Left colon (tissue), 2 donors: Measurements from ENCODE around the gene CDK9. TPM values are rescaled to one million over a fixed set of nuclear protein-coding genes. Genes with fewer than 3 reads are reported as not detected.
A peak's percentile ranks its signal among the peaks of the same experiment; 100 is the strongest.
"Not testable (repeated sequence)": the region's sequence is repeated elsewhere in the genome, so short reads cannot be mapped to it uniquely, and the experiment has no call there.

ENCODE experiments used
- ATAC-seq: fragments of 200-7000 bp; cut with Tn5 transposase; one replicate; pipeline ENCODE4 v1.9.1; 2020; ENCODE audit warnings: mild to moderate bottlenecking, moderate library complexity
- DNase-seq, 2 donors: peaks; one replicate each; pipeline ENCODE4 v3.0.0-alpha.2; 2020
- intact Hi-C, 2 donors: fragments of 100-400 bp; cut with DNase I in 1 of 2; cut with micrococcal nuclease in 1 of 2; formaldehyde crosslinking; loops; one replicate each; pipeline versions ENCODE4 v1.11.2 to v1.14.0; 2022; cut with DNase I, micrococcal nuclease
- microRNA-seq, 2 donors: library from miRNA; unstranded; fragments of <30 nt; microRNA quantifications; one replicate each; pipeline versions ENCODE4 v1.1.0 to v1.2.0, GENCODE V29; 2020
- total RNA-seq, 2 donors: library from RNA; stranded (reverse); fragmentation: NEBNext Ultra II Directional; extraction: Animal tissue kit (Norgen Biotek cat#: 25700); gene quantifications; one replicate each; pipeline ENCODE4 v1.2.1, GENCODE V29; 2021
- donor health status: DM: no; HTN: no; CAD: no.
- donor health status: DM: yes; HTN: yes; CAD: no.

Gene CDK9
- total RNA-seq, 2 donors from 2014 or later: 70.4 to 87.4 TPM

DNA sequence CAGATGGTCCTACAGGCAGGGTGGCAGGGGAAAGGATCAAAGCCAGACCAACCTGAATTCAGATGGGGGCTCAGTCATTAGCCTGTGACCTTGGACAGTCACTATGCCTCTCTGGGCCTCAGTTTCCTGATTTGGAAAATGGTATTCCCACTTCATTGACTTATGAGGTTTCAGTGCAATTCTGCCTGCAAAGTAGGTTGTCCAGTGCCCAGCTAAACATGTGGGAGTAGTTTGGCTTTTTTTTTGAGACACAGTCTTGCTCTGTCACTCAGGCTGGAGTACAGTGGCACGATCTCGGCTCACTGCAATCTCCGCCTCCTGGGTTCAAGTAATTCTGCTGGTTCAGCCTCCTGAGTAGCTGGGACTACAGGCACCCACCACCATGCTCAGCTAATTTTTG, 50.7 kb downstream of the CDK9 start:
- ATAC-seq: not testable (repeated sequence)

GRCh38 chr9:127837346-127837745, 51.5 kb downstream of the CDK9 start:
- DNase-seq (no peak), ATAC-seq (no peak)
- intact Hi-C loops: no loop called here

More for the DNA sequence above, 50.7 kb downstream of the CDK9 start:
- DNase-seq, intact Hi-C loops: not testable (repeated sequence)

GRCh38 chr9:127838375-127839078, 52.7 kb downstream of the CDK9 start:
- peak; percentile 39 for ATAC-seq
- DNase-seq: peak in 1 of 2 donors; percentile 66
- intact Hi-C loops: no loop called here

Small RNA genes lying within 50 kb of the gene (microRNA-seq; reads per million reads assigned to microRNA genes)
- gene MIR2861 (0 to 1.6 reads per million in 2 donors), gene MIR3960 (0 reads per million in 2 donors)

Other genes starting within 250 kb of the CDK9 start
- 10 to 100 TPM in 1 of 2 donors, 1 to 10 TPM in 1; 9.0 to 15.0 TPM for gene STXBP1, start 173.8 kb upstream of the CDK9 start, total RNA-seq
- under 1 TPM in 1 of 2 donors, not detected in 1; 0.14 TPM for gene CFAP157, start 79.0 kb upstream of the CDK9 start, total RNA-seq
- 1 to 10 TPM; 5.5 to 8.3 TPM for gene PTRH1, start 70.4 kb upstream of the CDK9 start, total RNA-seq
- gene TTC16, start 70.0 kb upstream of the CDK9 start, total RNA-seq: under 1 TPM in 1 of 2 donors, not detected in 1; 0.08 TPM
- 10 to 100 TPM; 32.0 to 32.7 TPM for gene TOR2A, start 50.7 kb upstream of the CDK9 start, total RNA-seq
- gene SH2D3C, start 7.4 kb upstream of the CDK9 start, total RNA-seq: 1 to 10 TPM; 2.8 to 3.1 TPM
- 10 to 100 TPM; 31.4 to 47.0 TPM for gene FPGS, start 16.8 kb downstream of the CDK9 start, total RNA-seq
- 10 to 100 TPM; 15.1 to 26.5 TPM for gene ENG, start 68.6 kb downstream of the CDK9 start, total RNA-seq
- gene AK1, start 91.6 kb downstream of the CDK9 start, total RNA-seq: 100 to 1,000 TPM; 114 to 141 TPM
- gene ST6GALNAC6, start 113.6 kb downstream of the CDK9 start, total RNA-seq: 100 to 1,000 TPM; 222 to 302 TPM
- gene ST6GALNAC4, start 131.0 kb downstream of the CDK9 start, total RNA-seq: 10 to 100 TPM; 37.5 to 46.9 TPM
- gene PIP5KL1, start 144.7 kb downstream of the CDK9 start, total RNA-seq: 1 to 10 TPM; 1.3 to 1.9 TPM
- gene DPM2, start 151.8 kb downstream of the CDK9 start, total RNA-seq: 10 to 100 TPM; 25.1 to 28.6 TPM
- 100 to 1,000 TPM; 157 to 175 TPM for gene EEIG1, start 195.0 kb downstream of the CDK9 start, total RNA-seq